Astrocyte (in vitro differentiated cells and primary cell): ENCODE data around the gene CLCA2.

ENCODE experiments used
- CTCF ChIP-seq: IDR thresholded peaks from 2 replicates; pipeline ENCODE4 v1.5.1; 2011; ENCODE audit warnings: low read depth, mild to moderate bottlenecking, inconsistent platforms, low read length, moderate library complexity; ENCODE audit not compliant: insufficient read depth
- EZH2 ChIP-seq: IDR thresholded peaks from 2 replicates; pipeline ENCODE4 v1.6.1; 2012; ENCODE audit warnings: mild to moderate bottlenecking, low read length, inconsistent platforms; ENCODE audit not compliant: insufficient read depth

GRCh38 chr1:86505564-86505902, 81.6 kb downstream of the CLCA2 start:
- TF ChIP-seq CTCF (no peak), EZH2 (no peak)
